AG04449 (cell line): ENCODE data around the gene GALM.

Experiments used
- CTCF ChIA-PET: fragments of 350-600 bp; formaldehyde crosslinking; extraction: SDS; loops from one replicate; lab custom pipeline; 2021; ENCODE audit warnings: antibody characterized with exemption; lab: Yijun Ruan, JAX
- POLR2A ChIA-PET: fragments of 400-600, 350-600 bp; formaldehyde crosslinking; extraction: SDS; loops from one replicate; lab custom pipeline; 2020; ENCODE audit warnings: antibody characterized with exemption, inconsistent platforms; lab: Yijun Ruan, JAX
- DNase-seq: peaks from one replicate; pipeline ENCODE4 v3.0.0-alpha.2; 2010; ENCODE audit warnings: low read depth, low spot score
- H3K4me3 ChIP-seq: 2 replicates; pipeline ENCODE4 v1.5.1; 2011; ENCODE audit warnings: low read depth, mild to moderate bottlenecking, control low read depth, low read length
- CTCF ChIP-seq: IDR thresholded peaks from one replicate; pipeline ENCODE4 v1.5.1; 2011; ENCODE audit warnings: mild to moderate bottlenecking, moderate library complexity, low read length, control low read depth, inconsistent platforms; ENCODE audit not compliant: insufficient read depth; ENCODE audit errors: missing control alignments

The GALM gene

GRCh38 chr2:38659115-38659514 lies 6.8 kb upstream of the GALM start:
- no peak for TF ChIP-seq CTCF

GRCh38 chr2:38660282-38660681 lies 5.6 kb upstream of the GALM start:
- TF ChIP-seq CTCF = no peak
- ChIA-PET POLR2A (no interaction called here), CTCF (no interaction called here)
- H3K4me3 ChIP-seq = no peak overlapping the region
- no peak for DNase-seq

More at GRCh38 chr2:38659115-38659514, 6.8 kb upstream of the GALM start:
- ChIA-PET POLR2A (no interaction called here), CTCF (interaction anchor here (1.0 kb wide), 1 partner anchor 9 kb away, joined by 3 read pairs; no protein-coding TSS in a partner anchor)
- DNase-seq = no peak
- H3K4me3 ChIP-seq = no peak overlapping the region

- ChIA-PET POLR2A (no interaction called here), CTCF (no interaction called here)
- peak; percentile 7 for DNase-seq
- no peak overlapping the region for H3K4me3 ChIP-seq
- TF ChIP-seq CTCF = no peak
Measured at GRCh38 chr2:38661306-38661705, 4.6 kb upstream of the GALM start.

GRCh38 chr2:38666556-38666910 lies 619 bp downstream of the GALM start:
- POLR2A ChIA-PET = interaction anchor here (0.9 to 1.7 kb wide), 2 partner anchors 40 to 85 kb away, joined by 3 to 6 read pairs; partner anchors contain the start of gene SRSF7

GRCh38 chr2:38668092-38668491 lies 2.2 kb downstream of the GALM start:
- H3K4me3 ChIP-seq = no peak overlapping the region
- DNase-seq = no peak
- POLR2A ChIA-PET = no interaction called here
- no peak for TF ChIP-seq CTCF
- CTCF ChIA-PET = interaction anchor here (0.7 to 3.8 kb wide), 2 partner anchors 18 to 86 kb away, joined by 3 to 16 read pairs; no protein-coding TSS in a partner anchor

More at GRCh38 chr2:38666556-38666910, 619 bp downstream of the GALM start:
- peak overlapping the region; percentile 58 for H3K4me3 ChIP-seq
- DNase-seq = no peak
- CTCF ChIA-PET = interaction anchor here (1.3 to 3.8 kb wide), 3 partner anchors 57 to 85 kb away, joined by 3 to 16 read pairs (median 4); no protein-coding TSS in a partner anchor
- TF ChIP-seq CTCF = no peak

- H3K4me3 ChIP-seq = no peak overlapping the region
- CTCF ChIA-PET = no interaction called here
- POLR2A ChIA-PET = no interaction called here
- TF ChIP-seq CTCF = no peak
- DNase-seq = no peak
Measured at GRCh38 chr2:38668779-38669479, 3.0 kb downstream of the GALM start.
